HG03175 (cell line): Measurements from ENCODE around the gene DRGX.

Experiments
- ATAC-seq: cut with Tn5 transposase; IDR thresholded peaks from one replicate; pipeline ENCODE4 v1.9.1; 2021; ENCODE audit warnings: mild to moderate bottlenecking, moderate library complexity; ENCODE audit not compliant: unreplicated experiment

The DRGX gene

DNA sequence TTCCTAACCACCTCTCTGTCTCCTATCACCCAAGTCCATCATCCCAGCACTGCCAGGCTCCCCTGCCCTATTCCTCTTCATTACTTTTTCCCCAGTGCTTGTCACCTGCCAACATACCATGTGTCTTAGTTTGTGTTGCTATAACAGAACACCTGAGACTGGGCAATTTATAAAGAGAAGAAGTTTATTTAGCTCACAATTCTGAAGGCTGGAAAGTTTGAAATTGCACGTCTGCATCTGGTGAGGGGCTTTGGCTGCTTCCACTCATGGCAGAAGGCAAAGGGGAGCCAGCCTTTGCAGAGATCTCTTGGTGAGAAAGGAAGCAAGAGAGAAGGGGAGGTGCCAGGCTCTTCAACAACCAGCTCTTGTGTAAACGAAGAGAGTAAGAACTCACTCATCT lies 47.3 kb downstream of the DRGX start:
- ATAC-seq, result no peak

DNA sequence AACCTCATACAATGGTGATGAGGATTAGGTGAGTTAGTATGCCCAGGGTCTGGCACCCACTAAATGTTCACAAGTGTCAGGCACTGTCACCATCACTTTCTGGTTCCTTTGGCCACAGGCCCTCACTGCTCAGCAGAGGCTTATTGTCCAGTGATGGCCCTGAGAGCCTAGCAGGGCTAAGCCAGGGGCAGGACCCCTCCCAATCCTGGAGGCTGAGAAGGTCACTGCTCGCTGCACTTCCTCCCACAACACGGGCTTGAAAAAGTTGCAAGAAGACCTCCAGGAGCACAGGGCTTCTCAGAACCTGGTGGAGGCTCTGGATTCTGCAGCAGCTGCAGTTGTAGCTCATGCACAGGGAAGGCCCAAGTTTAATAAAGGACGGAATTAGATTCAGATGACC lies 48.1 kb downstream of the DRGX start:
- ATAC-seq, result no peak

DNA sequence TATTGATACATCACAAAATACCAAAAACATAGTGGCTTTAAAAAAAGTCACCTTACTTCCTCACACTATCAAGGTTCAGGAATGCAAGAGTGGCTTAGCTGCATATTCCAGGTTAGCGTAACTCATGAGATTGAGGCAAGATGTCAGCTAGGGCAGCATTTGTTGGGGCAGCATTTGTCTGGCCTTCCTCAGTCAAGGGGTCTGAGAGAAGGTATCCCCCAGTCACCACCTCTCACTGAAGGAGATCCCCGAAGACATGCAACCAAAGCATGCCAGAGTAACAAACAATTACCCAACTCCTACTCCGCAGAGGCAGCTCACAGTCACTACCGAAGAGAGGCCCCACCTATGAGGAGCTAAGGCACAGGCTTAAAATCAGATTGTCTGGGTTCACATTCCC lies 48.5 kb downstream of the DRGX start:
- no peak for ATAC-seq

DNA sequence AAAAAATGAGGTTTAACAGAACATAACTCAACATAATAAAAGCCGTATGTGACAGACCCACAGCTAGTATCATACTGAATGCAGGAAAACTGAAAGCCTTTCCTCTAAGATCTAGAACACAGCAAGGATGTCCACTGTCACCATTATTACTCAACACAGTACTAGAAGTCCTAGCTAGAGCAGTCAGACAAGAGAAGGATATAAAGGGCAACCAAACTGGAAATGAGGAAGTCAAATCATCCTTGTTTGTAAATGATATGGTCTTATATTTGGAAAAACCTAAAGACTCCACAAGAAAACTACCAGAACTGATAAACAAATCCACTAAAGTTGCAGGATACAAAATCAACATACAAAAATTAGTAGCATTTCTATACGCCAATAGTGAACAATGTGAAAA lies 51.0 kb downstream of the DRGX start:
- ATAC-seq, result no peak

- ATAC-seq, result no peak
Measured at GRCh38 chr10:49338604-49339003, 57.3 kb downstream of the DRGX start.

GRCh38 chr10:49335364-49335972 lies 60.4 kb downstream of the DRGX start:
- ATAC-seq, result no peak

GRCh38 chr10:49334964-49335363 lies 60.9 kb downstream of the DRGX start:
- ATAC-seq, result no peak

GRCh38 chr10:49333192-49333591 lies 62.7 kb downstream of the DRGX start:
- ATAC-seq, result no peak

GRCh38 chr10:49332768-49333167 lies 63.1 kb downstream of the DRGX start:
- no peak for ATAC-seq

- no peak for ATAC-seq
Measured at GRCh38 chr10:49332333-49332732, 63.6 kb downstream of the DRGX start.

- no peak for ATAC-seq
Measured at GRCh38 chr10:49331431-49331830, 64.5 kb downstream of the DRGX start.

DNA sequence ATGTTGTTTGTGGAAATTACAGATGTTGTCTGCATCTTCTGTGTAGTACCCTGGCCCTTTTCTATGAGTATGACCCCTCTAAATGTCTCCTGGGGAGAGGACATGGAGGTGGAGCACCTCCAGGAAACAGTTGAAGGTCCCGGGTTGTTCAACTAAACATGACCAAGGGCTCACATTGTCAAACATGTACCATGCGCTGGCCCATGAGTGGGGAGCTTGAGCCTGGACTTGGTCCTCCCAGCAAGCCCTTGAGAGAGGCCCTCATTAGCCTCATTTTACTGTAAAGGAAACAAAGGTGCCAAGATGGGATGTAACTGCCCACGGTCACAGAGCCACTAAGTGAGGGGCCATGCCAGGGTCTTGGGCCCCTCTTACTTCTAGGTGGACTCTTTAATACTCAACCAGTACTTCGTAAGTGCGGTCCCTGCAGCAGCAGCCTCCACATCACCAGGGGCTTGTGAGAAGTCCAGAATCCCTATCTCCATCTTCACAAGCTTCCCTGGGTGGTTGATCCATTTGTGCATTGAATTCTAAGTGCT lies 65.7 kb downstream of the DRGX start:
- no peak for ATAC-seq

DNA sequence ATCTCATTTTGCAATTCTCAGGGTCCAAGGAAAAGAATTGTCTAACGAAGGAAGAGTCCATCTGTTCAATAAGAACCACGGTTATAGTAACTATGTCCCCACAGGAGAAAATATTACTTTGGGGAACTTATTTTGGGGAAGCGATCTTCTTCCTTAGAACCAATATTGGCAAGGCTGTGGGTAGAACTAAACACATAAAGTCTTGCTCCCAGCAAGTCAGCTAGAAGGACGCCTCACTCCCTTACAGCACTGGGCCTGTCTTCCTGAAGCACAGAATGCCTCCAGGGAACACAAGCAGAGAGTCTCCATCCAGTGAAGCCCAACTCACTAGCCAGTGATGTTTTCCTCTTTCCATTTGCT lies 66.8 kb downstream of the DRGX start:
- no peak for ATAC-seq

GRCh38 chr10:49328401-49329145 lies 67.3 kb downstream of the DRGX start:
- no peak for ATAC-seq

DNA sequence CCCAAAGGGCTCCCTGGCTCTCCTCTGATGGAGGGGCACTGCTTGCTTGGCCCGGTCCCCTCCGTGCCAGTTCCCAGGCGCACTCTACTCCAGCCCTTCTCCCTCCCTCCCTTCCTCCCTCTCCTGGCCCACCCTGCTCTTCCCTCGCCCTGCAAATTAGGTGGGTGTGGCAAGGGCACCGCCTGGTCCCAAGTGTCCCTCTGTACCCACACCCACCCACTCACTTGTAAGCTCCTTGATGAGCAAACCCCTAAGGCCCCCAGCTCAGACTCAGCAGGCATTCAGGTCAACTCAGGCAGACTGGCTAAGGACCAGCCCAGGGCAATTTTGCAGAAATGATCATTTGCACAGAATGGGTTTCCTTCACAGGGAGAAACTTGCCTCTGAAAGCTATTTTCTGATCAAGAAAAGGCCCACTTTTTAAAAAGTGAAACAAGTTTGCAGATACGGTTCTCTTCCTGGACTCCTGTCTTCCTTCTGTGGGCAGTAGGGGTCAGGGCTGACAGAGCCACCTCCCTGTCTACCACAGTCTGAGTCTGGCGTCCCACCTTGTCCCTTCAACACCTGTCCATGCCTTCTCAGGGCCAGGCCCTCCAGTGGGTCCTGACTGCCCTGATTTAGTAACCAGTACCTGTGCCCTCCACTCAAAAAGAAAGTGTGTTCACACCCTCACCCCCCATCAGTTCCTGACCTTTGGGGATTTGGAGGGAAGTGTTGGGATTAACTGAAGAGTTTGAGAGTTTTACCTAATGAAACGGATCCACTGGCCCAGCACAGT lies 68.7 kb downstream of the DRGX start:
- ATAC-seq, result no peak

- ATAC-seq, result no peak
Measured at GRCh38 chr10:49325916-49326783, 69.7 kb downstream of the DRGX start.

DNA sequence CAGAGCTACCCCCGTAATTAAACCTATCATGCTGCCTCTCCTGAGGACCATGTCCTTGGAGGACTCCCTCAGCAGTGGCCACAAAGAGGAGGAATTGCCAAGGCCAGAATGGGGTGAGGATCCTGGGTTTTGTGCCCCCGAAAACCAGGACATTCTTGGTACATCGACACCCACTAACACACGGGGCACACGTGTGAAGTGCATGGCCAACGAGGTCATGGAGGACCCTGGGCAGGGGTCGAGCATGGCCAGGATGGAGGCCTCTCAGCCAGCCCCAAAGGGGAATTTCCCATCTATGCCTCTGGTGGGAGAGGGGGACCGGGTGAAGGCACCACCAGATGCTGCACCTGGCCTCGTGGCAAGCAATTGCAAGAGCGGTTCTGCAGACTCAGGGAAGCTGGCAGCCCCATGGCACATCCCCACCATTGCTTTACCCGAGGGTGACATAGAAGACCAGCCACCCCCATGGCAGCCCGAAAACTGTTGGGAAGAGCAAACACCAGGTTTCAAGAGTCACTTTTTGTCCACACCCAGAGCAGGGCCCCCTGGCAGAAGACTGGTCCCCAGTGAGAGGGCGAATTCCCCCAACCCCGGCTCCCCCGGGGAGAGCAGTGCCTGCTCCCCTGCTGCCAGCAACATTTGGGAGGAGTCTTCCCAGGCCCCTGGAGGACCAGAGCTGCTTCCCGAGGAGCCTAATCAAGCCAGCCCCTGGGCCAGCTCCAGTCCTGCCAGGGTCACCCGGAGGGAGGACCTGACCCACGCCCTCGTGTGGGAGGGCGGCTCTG lies 70.6 kb downstream of the DRGX start:
- no peak for ATAC-seq

DNA sequence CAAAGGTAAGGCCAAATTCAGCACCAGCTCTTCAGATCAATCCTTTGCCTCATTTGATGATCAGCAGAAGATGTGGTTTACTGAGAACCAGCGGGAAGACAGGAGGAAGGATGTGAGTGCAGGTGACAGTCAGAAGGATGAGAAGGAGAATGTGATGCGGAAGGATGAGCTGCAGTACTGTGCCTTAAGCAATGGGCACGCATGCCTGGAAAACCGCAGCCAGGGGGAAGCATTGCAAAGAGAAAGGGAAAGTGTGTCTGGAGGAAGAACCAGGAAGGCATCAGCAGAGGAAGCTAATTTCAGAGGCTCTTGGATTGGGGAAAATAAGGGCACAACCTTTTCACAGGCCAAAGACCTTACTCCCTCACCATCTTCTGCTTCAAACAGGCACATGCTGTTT lies 71.2 kb downstream of the DRGX start:
- ATAC-seq, result no peak

GRCh38 chr10:49323896-49324270 lies 72.0 kb downstream of the DRGX start:
- no peak for ATAC-seq
